MM.1S (cell line): ENCODE measurements around the gene MGAT4B.

ENCODE experiments used
- EZH2 ChIP-seq: fragments of 300-600 bp; sonication (generic); optimal IDR thresholded peaks from 2 replicates; pipeline ENCODE3; 2017; ENCODE audit warnings: low read depth, mild to moderate bottlenecking, antibody characterized with exemption, low read length, mixed read lengths
- EZH2phosphoT487 ChIP-seq: fragments of 300-600 bp; sonication (generic); IDR thresholded peaks from 2 replicates; pipeline ENCODE4 v1.6.1; 2018; ENCODE audit warnings: antibody characterized with exemption, low read length
- TF ChIP-seq, protein P1 (sequence below): fragments of 300-600 bp; sonication (generic); IDR thresholded peaks from 2 replicates; pipeline ENCODE4 v1.5.1; 2016; ENCODE audit warnings: antibody characterized with exemption, low read length, mixed read lengths

DNA sequence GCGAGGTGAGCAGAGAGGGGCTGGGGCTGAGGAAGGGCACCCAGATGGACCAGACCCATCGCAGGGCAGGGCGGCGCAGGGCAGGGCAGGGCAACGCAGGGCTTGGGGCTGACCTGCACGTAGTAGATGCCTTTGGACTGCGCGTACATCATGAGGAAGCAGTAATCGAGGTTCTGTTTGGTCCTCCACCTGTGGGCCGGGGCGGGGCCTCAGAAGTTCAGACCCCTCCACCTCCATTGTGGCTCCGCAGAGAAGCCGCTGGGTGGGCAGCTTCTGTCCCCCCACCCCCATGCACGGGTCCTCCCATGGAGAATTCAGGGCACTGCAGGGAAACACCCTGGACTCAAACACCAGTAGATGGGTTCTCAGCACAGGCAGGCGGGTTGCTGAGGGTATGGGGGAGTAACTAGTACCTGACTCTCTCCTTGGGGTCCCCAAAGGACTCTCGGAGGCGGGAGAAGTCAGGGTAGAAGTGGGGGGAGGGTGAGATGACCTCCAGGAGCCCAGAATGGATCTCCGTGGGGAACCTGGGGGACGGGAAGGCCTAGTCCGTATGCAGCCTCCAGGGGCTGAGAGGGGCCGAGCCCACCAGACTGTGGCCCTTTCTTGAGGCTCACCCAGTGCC is 6.5 kb downstream of the MGAT4B start:
- TF ChIP-seq, protein P1, sequence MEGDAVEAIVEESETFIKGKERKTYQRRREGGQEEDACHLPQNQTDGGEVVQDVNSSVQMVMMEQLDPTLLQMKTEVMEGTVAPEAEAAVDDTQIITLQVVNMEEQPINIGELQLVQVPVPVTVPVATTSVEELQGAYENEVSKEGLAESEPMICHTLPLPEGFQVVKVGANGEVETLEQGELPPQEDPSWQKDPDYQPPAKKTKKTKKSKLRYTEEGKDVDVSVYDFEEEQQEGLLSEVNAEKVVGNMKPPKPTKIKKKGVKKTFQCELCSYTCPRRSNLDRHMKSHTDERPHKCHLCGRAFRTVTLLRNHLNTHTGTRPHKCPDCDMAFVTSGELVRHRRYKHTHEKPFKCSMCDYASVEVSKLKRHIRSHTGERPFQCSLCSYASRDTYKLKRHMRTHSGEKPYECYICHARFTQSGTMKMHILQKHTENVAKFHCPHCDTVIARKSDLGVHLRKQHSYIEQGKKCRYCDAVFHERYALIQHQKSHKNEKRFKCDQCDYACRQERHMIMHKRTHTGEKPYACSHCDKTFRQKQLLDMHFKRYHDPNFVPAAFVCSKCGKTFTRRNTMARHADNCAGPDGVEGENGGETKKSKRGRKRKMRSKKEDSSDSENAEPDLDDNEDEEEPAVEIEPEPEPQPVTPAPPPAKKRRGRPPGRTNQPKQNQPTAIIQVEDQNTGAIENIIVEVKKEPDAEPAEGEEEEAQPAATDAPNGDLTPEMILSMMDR, result no peak
- no peak for TF ChIP-seq EZH2
- TF ChIP-seq EZH2phosphoT487, result no peak
